Neutrophil (primary cell): ENCODE data around the gene NT5C2.
"Not testable (repeated sequence)": the region's sequence is repeated elsewhere in the genome, so short reads cannot be mapped to it uniquely, and the experiment has no call there.

Source experiments
- H3K27ac ChIP-seq: fragments of 200-600 bp; sonication (generic); 2 replicates; pipeline ENCODE4 v1.5.1; 2016; ENCODE audit warnings: mild to moderate bottlenecking, moderate library complexity
- H3K27me3 ChIP-seq: fragments of 200-600 bp; sonication (generic); 2 replicates; pipeline ENCODE4 v1.6.0; 2016; ENCODE audit warnings: mild to moderate bottlenecking
- H3K36me3 ChIP-seq: fragments of 200-600 bp; sonication (generic); 2 replicates; pipeline ENCODE4 v1.5.1; 2017
- H3K4me1 ChIP-seq, 2 experiments: fragments of 200-600 bp in 1 of 2; sonication (generic) in 1 of 2; 1 replicate in 1 of 2; 2 replicates in 1 of 2; pipeline versions ENCODE4 v1.5.1 to v1.6.1; 2013 to 2016; ENCODE audit warnings: low read depth in 1 of 2, low read length in 1 of 2, mild to moderate bottlenecking in 1 of 2, moderate library complexity in 1 of 2; ENCODE audit not compliant: control insufficient read depth in 1 of 2, insufficient read depth in 1 of 2
- H3K4me3 ChIP-seq, 2 experiments: fragments of 200-600 bp in 1 of 2; sonication (generic) in 1 of 2; 1 replicate in 1 of 2; 2 replicates in 1 of 2; pipeline ENCODE4 v1.5.1; 2013 to 2016; ENCODE audit warnings: low read depth in 1 of 2, low read length in 1 of 2, mild to moderate bottlenecking in 1 of 2, moderate library complexity in 1 of 2
- H3K9me3 ChIP-seq: fragments of 200-600 bp; sonication (generic); 2 replicates; pipeline ENCODE4 v1.5.1; 2016
- CTCF ChIP-seq: fragments of 200-600 bp; sonication (generic); IDR thresholded peaks from 2 replicates; pipeline ENCODE4 v1.5.1; 2016; ENCODE audit warnings: antibody characterized with exemption

Gene NT5C2

GRCh38 chr10:103140469-103140868, 52.6 kb downstream of the NT5C2 start:
- Histone ChIP-seq H3K27me3 (no peaks in the 10 kb centered on the region), H3K36me3 (peaks cover 86% of the 10 kb centered on the region), H3K27ac (peak overlapping the region; percentile 27), H3K9me3 (no peaks in the 10 kb centered on the region), H3K4me1 (no peaks in the 10 kb centered on the region), H3K4me3 (no peak overlapping the region)
- no peak for TF ChIP-seq CTCF

GRCh38 chr10:103139803-103140202, 53.3 kb downstream of the NT5C2 start:
- TF ChIP-seq CTCF: no peak
- Histone ChIP-seq H3K27me3 (no peaks in the 10 kb centered on the region), H3K9me3 (no peaks in the 10 kb centered on the region), H3K27ac (peak overlapping the region; percentile 25), H3K36me3 (peaks cover 86% of the 10 kb centered on the region), H3K4me3 (no peak overlapping the region), H3K4me1 (no peaks in the 10 kb centered on the region)

DNA sequence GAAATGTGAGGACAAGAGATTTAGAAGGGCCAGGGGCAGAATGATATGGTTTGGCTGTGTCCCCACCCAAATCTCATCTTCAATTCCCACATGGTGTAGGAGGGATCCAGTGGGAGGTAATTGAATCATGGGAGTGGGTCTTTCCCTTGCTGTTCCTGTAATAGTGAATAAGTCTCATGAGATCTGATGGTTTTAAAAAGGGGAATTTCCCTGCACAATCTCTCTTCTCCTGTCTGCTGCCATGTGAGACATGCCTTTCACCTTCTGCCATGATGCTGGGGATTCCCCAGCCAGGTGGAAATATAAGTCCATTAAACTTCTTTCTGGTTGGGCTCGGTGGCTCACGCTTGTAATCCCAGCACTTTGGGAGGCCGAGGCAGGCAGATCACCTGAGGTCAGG, 57.9 kb downstream of the NT5C2 start:
- H3K27me3 ChIP-seq, H3K27ac ChIP-seq, H3K4me3 ChIP-seq, H3K9me3 ChIP-seq, H3K4me1 ChIP-seq: not testable (repeated sequence)
- peaks cover 86% of the 10 kb centered on the region for H3K36me3 ChIP-seq

- H3K9me3 ChIP-seq: no peaks in the 10 kb centered on the region
- H3K36me3 ChIP-seq: peaks cover 58% of the 10 kb centered on the region
- peak overlapping the region; percentile 18 for H3K27ac ChIP-seq
- no peaks in the 10 kb centered on the region for H3K27me3 ChIP-seq
- TF ChIP-seq CTCF: no peak
- H3K4me3 ChIP-seq: no peak overlapping the region
- H3K4me1 ChIP-seq: no peaks in the 10 kb centered on the region
Observed at GRCh38 chr10:103130910-103131309, 62.2 kb downstream of the NT5C2 start.

DNA sequence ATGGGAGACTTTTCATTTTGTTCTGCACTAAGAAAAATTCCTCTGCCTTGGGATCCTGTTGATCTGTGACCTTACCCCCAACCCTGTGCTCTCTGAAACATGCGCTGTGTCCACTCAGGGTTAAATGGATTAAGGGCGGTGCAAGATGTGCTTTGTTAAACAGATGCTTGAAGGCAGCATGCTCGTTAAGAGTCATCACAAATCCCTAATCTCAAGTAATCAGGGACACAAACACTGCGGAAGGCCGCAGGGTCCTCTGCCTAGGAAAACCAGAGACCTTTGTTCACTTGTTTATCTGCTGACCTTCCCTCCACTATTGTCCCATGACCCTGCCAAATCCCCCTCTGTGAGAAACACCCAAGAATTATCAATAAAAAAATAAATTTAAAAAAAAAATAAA, 62.9 kb downstream of the NT5C2 start:
- not testable (repeated sequence) for H3K27ac ChIP-seq, H3K4me1 ChIP-seq, H3K9me3 ChIP-seq, H3K4me3 ChIP-seq, H3K27me3 ChIP-seq
- peaks cover 52% of the 10 kb centered on the region for H3K36me3 ChIP-seq

DNA sequence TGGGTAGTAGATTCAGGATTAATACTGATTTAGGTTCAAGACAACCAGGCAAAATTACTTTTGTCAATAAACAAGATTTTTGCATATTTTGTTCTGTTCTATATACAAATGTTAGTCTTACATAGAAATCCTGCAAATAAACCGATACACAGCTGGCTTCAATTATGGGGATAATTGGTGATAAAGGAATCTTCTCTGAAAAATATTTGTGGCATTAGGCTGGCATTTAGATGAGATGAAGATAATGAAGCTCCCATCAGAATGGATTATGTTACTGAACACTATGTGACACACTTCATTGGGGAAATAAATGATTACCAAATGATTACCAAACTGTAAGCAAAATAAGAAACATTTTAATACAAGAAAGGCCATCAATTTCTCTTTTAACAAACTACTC, 65.8 kb downstream of the NT5C2 start:
- H3K4me3 ChIP-seq: no peak overlapping the region
- H3K27ac ChIP-seq: peak overlapping the region; percentile 16
- H3K4me1 ChIP-seq: no peaks in the 10 kb centered on the region
- H3K9me3 ChIP-seq: no peaks in the 10 kb centered on the region
- peaks cover 41% of the 10 kb centered on the region for H3K36me3 ChIP-seq
- no peak for TF ChIP-seq CTCF
- H3K27me3 ChIP-seq: no peaks in the 10 kb centered on the region
